HCT116 (cell line): Measurements from ENCODE around the gene RNF13.

Experiments used
- EGR1 ChIP-seq: IDR thresholded peaks from 2 replicates; pipeline ENCODE4 v1.6.1; 2012; ENCODE audit warnings: low read depth
- EZH2 ChIP-seq: fragments of 200-600 bp; sonication (generic); IDR thresholded peaks from 2 replicates; pipeline ENCODE4 v1.6.1; 2017; ENCODE audit warnings: antibody characterized with exemption, mixed run types
- SIN3A ChIP-seq: IDR thresholded peaks from 2 replicates; pipeline ENCODE4 v1.6.1; 2012; ENCODE audit warnings: low read depth

DNA sequence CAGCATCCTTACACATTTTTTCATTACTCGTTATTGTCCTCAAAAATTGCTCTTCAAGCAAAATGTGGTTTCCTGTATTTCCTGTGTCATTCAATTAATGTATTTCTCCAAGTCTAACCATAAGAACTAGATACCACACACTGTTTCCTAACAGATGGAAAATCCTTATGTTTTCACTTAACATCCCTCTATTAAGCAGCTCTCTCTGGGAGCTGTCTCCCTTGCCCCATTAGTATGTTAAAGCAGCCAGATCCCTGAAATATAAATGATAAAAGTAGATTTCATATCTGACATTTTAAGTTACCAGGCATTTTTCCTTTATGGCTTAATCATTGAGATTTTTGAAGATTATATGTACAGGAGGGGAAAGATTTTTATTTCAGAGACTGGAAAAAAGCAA lies 141.8 kb downstream of the RNF13 start:
- TF ChIP-seq EGR1 (no peak), EZH2 (no peak), SIN3A (no peak)
